Measurements from ENCODE around the gene SCAI.

- TF ChIP-seq REST (IDR thresholded peaks at IDR 0.05; ENCODE audit: insufficient read depth in 1 of 2, low read depth in 2 of 2, low read length in 2 of 2) (no peak), TAF1 (IDR thresholded peaks at IDR 0.05; ENCODE audit: borderline replicate concordance, insufficient read depth, low read length) (no peak), SIN3A (IDR thresholded peaks at IDR 0.05; ENCODE audit: borderline replicate concordance, insufficient read depth, low read length) (no peak), POLR2AphosphoS5 (IDR thresholded peaks at IDR 0.05; ENCODE audit: low read depth, low read length) (no peak), FOXP2 (optimal IDR thresholded peaks at IDR 0.05; ENCODE audit: borderline replicate concordance, extremely low read depth, extremely low read length, insufficient read depth) (no peak)
These were observed 52.2 kb downstream of the SCAI start for GRCh38 chr9:125091121-125091520.
